Activated CD8-positive, alpha-beta T cell treated with anti-CD3 and anti-CD28 coated beads for 36 hours (primary cell): ENCODE results near the gene MXD3. TPM values are rescaled to one million over a fixed set of nuclear protein-coding genes. Genes with fewer than 3 reads are reported as not detected.

Experiments
- ATAC-seq: fragments of 200-7000 bp; cut with Tn5 transposase; one replicate; pipeline ENCODE4 v1.10.0; 2021; ENCODE audit warnings: mild to moderate bottlenecking, moderate library complexity
- CTCF ChIA-PET: fragments of 350-600 bp; sonication (Branson Sonifier 250); formaldehyde crosslinking; loops from one replicate; lab custom pipeline; 2021; ENCODE audit warnings: antibody characterized with exemption; lab: Charles Lee
- POLR2A ChIA-PET: fragments of 350-600 bp; sonication (Branson Sonifier 250); formaldehyde crosslinking; loops from one replicate; lab custom pipeline; 2021; ENCODE audit warnings: antibody characterized with exemption; lab: Charles Lee
- DNase-seq: peaks from one replicate; pipeline ENCODE4 v3.0.0-alpha.2; 2020
- H3K27ac Mint-ChIP-seq: one replicate; pipeline ENCODE4 v1.8.0; 2021; ENCODE audit warnings: mild to moderate bottlenecking, mixed read lengths
- H3K27me3 Mint-ChIP-seq: one replicate; pipeline ENCODE4 v1.8.0; 2021; ENCODE audit warnings: mixed read lengths
- H3K36me3 Mint-ChIP-seq: one replicate; pipeline ENCODE4 v1.8.0; 2021; ENCODE audit warnings: low read depth, mixed read lengths
- H3K4me1 Mint-ChIP-seq: one replicate; pipeline ENCODE4 v1.8.0; 2021; ENCODE audit warnings: low read depth, mixed read lengths
- H3K4me3 Mint-ChIP-seq: one replicate; pipeline ENCODE4 v1.8.0; 2021; ENCODE audit warnings: mild to moderate bottlenecking, moderate library complexity, mixed read lengths
- H3K9me3 Mint-ChIP-seq: one replicate; pipeline ENCODE4 v1.8.0; 2021; ENCODE audit warnings: mixed read lengths
- CTCF ChIP-seq: fragments of 200-600 bp; IDR thresholded peaks from one replicate; pipeline ENCODE4 v1.8.0; 2022; ENCODE audit warnings: antibody characterized with exemption, mild to moderate bottlenecking
- intact Hi-C: fragments of 100-400 bp; cut with micrococcal nuclease; formaldehyde crosslinking; loops from one replicate; pipeline ENCODE4 v1.10.0; 2022
- total RNA-seq, 2 experiments: library from RNA; stranded (reverse); gene quantifications; one replicate each; pipeline ENCODE4 v1.2.3, GENCODE V29; 2021

The MXD3 gene
- total RNA-seq, 2 experiments from 2014 or later = 19.3 to 25.1 TPM

- Mint-ChIP-seq H3K9me3 (peaks cover 14% of the 10 kb centered on the region), H3K4me1 (peaks cover 81% of the 10 kb centered on the region), H3K27ac (peak overlapping the region; percentile 81), H3K4me3 (peak overlapping the region; percentile 89), H3K36me3 (peaks cover 10% of the 10 kb centered on the region), H3K27me3 (no peaks in the 10 kb centered on the region)
- ATAC-seq = no peak
- ChIA-PET CTCF (interaction anchor here (1.1 to 6.8 kb wide), 6 partner anchors 12 to 49 kb away, joined by 3 to 55 read pairs (median 4); no protein-coding TSS in a partner anchor), POLR2A (no interaction called here)
- no peak for TF ChIP-seq CTCF
- intact Hi-C loops = loop anchor here (5.0 kb wide), 1 partner anchor 41 kb away; no protein-coding TSS in a partner anchor
- no peak for DNase-seq
Measured at GRCh38 chr5:177358370-177358819, 46.7 kb upstream of the MXD3 start.

- H3K9me3 Mint-ChIP-seq = peaks cover 14% of the 10 kb centered on the region
- intact Hi-C loops = loop anchor here (5.0 kb wide), 1 partner anchor 40 kb away; no protein-coding TSS in a partner anchor
- peaks cover 75% of the 10 kb centered on the region for H3K4me1 Mint-ChIP-seq
- TF ChIP-seq CTCF = no peak
- peak; percentile 87 for ATAC-seq
- ChIA-PET CTCF (interaction anchor here (0.8 to 6.8 kb wide), 9 partner anchors 12 to 48 kb away, joined by 3 to 55 read pairs (median 4); no protein-coding TSS in a partner anchor), POLR2A (interaction anchor here (0.5 to 1.2 kb wide), 5 partner anchors 32 to 114 kb away, joined by 3 read pairs; no protein-coding TSS in a partner anchor)
- H3K27ac Mint-ChIP-seq = peak within 1 kb of the TSS; percentile 84
- H3K36me3 Mint-ChIP-seq = peaks cover 10% of the 10 kb centered on the region
- no peaks in the 10 kb centered on the region for H3K27me3 Mint-ChIP-seq
- peak; percentile 75 for DNase-seq
- H3K4me3 Mint-ChIP-seq = peak within 1 kb of the TSS; percentile 89
Measured at GRCh38 chr5:177357459-177358351, 46.0 kb upstream of the MXD3 start, which contains the start of gene RGS14. TSS of gene RGS14 (plus strand) at chr5:177357924. CDS start at chr5:177358025, 101 bp downstream.

GRCh38 chr5:177357146-177357458 lies 45.4 kb upstream of the MXD3 start:
- CTCF ChIA-PET = interaction anchor here (0.8 to 6.8 kb wide), 5 partner anchors 13 to 47 kb away, joined by 4 to 55 read pairs (median 13); no protein-coding TSS in a partner anchor
- TF ChIP-seq CTCF = no peak
- H3K4me1 Mint-ChIP-seq = peaks cover 69% of the 10 kb centered on the region
- POLR2A ChIA-PET = interaction anchor here (0.5 to 1.2 kb wide), 5 partner anchors 32 to 115 kb away, joined by 3 read pairs; no protein-coding TSS in a partner anchor
- intact Hi-C loops = loop anchor here (5.0 kb wide), 1 partner anchor 40 kb away; no protein-coding TSS in a partner anchor
- peaks cover 10% of the 10 kb centered on the region for H3K36me3 Mint-ChIP-seq
- H3K27me3 Mint-ChIP-seq = no peaks in the 10 kb centered on the region
- H3K27ac Mint-ChIP-seq = peak overlapping the region; percentile 84
- DNase-seq (no peak), ATAC-seq (no peak)
- peak overlapping the region; percentile 89 for H3K4me3 Mint-ChIP-seq
- H3K9me3 Mint-ChIP-seq = peaks cover 14% of the 10 kb centered on the region

- POLR2A ChIA-PET = interaction anchor here (0.5 to 1.4 kb wide), 5 partner anchors 33 to 104 kb away, joined by 3 to 5 read pairs (median 3); no protein-coding TSS in a partner anchor
- TF ChIP-seq CTCF = no peak
- ATAC-seq (no peak), DNase-seq (no peak)
- peak overlapping the region; percentile 89 for H3K4me3 Mint-ChIP-seq
- peaks cover 66% of the 10 kb centered on the region for H3K4me1 Mint-ChIP-seq
- peaks cover 7% of the 10 kb centered on the region for H3K36me3 Mint-ChIP-seq
- CTCF ChIA-PET = interaction anchor here (1.4 to 6.8 kb wide), 6 partner anchors 10 to 48 kb away, joined by 4 to 55 read pairs (median 11); no protein-coding TSS in a partner anchor
- intact Hi-C loops = loop anchor here (5.0 kb wide), 1 partner anchor 39 kb away; no protein-coding TSS in a partner anchor
- peak overlapping the region; percentile 84 for H3K27ac Mint-ChIP-seq
- H3K27me3 Mint-ChIP-seq = no peaks in the 10 kb centered on the region
- H3K9me3 Mint-ChIP-seq = peaks cover 14% of the 10 kb centered on the region
Measured at GRCh38 chr5:177356746-177357145, 45.0 kb upstream of the MXD3 start.
